ENCODE results near the gene PRICKLE3.

DNA sequence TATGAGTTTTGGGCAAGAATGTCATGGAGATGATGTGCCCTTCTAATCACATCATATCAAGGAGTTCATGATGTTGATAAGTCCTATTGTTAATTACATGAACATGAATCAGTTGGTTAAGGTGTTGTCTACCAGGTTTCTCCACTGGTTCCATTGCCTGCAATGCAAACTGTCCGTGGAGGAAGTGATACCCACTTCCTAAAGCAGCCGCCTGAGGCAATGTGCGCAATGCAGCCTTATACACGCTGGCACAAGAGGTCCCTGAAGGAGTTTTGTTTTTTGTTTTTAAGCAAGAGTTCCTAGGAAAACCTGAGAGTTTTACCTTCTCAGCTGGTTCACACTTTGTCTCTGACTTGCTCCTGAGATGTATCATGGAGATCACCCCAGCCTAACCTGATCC lies 56.7 kb downstream of the PRICKLE3 start:
- TF ChIP-seq, protein P1, sequence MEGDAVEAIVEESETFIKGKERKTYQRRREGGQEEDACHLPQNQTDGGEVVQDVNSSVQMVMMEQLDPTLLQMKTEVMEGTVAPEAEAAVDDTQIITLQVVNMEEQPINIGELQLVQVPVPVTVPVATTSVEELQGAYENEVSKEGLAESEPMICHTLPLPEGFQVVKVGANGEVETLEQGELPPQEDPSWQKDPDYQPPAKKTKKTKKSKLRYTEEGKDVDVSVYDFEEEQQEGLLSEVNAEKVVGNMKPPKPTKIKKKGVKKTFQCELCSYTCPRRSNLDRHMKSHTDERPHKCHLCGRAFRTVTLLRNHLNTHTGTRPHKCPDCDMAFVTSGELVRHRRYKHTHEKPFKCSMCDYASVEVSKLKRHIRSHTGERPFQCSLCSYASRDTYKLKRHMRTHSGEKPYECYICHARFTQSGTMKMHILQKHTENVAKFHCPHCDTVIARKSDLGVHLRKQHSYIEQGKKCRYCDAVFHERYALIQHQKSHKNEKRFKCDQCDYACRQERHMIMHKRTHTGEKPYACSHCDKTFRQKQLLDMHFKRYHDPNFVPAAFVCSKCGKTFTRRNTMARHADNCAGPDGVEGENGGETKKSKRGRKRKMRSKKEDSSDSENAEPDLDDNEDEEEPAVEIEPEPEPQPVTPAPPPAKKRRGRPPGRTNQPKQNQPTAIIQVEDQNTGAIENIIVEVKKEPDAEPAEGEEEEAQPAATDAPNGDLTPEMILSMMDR (IDR thresholded peaks at IDR 0.05) = no peak
- no peak for TF ChIP-seq POLR2A (IDR thresholded peaks at IDR 0.05)

All from adrenal gland (tissue), 5 donors.